ENCODE measurements around the gene ECE1.

Gene ECE1

DNA sequence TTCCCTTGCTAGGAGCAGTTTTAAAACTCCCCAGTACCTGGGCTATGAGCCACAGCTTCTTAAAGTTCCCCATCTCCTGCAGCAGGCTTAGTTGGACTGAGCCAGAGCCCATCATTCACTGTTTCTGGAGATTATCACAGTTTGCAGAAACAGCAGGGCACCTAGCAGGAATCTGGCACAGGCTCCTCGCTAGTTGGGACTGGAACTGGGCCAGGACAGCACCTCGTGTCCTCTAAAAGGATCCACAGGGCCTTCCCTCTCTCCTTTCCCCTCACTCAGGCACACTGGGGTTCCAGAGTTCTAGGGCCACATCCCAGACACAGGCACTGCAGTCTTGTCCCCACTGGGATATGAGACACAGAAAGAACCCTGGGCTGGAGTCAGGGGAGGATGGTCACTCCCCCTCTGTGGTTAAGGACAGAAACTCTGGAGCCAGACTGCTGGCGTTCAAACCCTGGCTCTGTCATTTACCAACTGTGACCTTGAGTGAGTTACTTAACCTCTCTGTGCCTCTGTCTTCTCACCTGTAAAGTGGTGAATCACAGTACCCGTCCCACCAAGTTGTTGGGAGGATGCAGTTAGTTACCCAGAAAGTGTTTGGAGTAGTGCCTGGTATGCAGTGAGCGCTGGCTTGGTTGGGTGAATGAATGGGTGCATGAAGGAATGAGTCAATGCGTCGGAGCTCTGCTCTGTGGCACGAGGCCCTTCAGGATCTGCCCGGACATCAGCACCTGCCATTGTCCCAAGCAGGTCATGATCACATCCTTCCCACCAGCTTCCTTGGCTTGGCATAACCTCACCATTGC lies 18.8 kb upstream of the ECE1 start:
- DNase-seq (ENCODE audit: low spot score) = peak; percentile 62

DNA sequence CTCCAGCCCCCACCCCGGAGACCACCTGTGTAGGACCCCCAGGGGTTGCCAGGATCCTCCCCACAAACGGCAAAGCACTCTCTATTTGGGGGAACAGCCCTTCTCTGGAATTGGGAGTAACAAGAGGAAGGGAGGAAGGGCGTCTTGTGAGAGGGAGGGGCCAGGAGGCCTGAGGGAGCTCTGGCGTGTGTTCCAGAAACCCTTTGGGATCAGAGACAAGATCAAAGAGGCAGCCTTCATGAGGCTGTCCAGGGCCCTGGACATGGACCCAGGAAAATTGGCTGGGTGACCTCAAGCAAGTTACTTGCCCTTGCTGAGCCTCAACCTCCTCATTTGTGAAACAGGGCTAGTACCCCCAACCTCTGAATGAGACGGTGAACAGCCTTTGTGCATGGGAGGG lies 18.1 kb upstream of the ECE1 start:
- DNase-seq (ENCODE audit: low spot score) = no peak

DNA sequence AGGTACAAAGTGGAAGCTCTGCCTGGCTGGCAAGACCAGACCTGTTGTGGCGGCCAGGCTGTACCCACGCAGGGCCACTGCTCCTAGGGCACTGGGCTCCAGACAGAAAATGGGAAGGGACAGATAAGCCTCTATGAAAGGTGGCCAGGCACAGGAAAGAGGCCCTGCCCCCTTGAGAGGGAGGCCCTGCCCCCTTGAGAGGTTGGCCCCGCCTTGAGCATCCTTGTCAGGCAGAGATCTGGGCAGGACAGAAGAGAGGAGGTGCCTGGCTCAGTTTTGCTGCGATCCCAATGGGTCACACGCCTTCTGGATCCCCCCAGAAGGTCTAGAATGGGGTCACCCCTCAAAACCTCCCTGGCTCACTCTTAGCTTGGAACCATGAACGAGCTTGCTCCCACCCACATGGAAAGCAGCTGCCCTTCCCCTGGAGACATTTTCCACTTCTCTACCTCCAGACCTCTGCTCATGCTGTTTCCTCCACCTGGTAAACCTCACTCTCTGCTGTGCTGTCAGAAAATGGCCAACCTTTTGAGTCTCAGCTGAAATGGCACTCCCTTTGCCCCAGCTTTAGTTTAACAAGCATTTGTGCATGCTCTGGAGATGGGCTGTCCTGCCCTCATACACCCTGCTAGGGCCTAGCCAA lies 17.5 kb upstream of the ECE1 start:
- DNase-seq (ENCODE audit: low spot score) = no peak

DNA sequence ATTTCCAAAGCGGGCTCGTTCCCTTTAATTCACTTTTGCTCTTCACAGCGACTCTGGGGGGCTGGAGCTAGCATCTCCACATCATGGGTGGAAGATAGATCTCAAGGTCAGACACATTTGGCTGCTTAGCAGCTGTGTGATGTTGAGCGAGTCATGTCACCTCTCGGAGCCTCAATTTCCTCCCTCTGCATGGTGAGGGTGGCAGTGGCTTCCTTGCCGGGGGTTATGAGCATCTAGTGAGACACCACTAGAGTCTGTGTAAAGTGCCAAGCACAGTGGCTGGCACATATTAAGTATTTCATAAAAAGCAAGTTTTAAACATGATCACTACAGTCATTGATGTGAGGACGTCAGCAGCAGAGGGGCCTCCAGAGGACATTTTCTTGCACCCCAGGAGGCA lies 16.9 kb upstream of the ECE1 start:
- no peak for DNase-seq (ENCODE audit: low spot score)

DNA sequence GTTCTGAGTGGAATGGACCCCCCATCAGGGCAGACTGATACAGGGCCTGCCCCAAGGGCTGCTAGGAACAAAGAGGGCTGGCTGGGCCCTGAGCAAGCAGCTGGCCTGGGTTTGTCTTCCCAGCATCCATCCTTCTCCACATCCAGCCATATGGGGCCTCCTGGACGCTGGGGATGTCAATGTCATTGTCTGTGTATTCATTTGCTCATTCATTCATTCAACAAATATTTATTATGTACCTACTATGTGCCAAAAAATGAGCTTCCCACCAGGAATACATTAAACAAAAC lies 15.6 kb upstream of the ECE1 start:
- DNase-seq (ENCODE audit: low spot score) = no peak

DNA sequence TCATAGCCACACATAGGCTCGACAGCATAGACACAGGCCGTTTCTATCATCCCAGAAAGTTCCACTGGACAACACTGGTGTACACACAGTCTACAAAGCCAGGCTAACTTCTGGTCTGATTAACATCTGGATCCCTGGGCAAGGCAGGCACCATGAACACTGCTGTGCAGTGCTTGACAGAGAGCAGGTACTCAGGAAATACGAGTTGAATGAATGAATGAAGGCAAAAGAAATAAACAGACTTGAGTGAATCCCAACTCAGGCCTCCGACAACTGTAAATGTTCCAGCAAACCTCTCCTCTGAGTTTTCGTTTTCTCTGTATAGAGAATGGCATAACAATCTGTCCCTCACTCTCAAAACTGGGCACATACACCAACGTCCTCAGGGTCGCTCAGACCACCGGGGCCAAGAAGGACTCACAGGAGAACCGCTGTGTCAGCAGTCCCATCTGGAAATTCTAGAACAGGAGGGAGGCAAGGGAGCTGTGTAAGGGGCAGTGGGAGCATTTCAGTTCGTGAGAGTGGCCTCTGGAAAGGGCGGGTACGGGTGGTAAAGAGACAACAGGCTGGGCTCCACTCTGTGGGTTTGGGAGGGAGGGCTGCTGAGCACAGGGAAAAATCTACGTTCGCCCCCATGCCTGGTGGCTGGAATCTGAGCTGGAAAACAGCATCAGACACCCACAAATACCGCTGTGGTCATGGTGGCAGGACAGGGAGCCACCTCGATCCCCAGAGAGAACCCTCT lies 15.1 kb upstream of the ECE1 start:
- no peak for DNase-seq (ENCODE audit: low spot score)

DNA sequence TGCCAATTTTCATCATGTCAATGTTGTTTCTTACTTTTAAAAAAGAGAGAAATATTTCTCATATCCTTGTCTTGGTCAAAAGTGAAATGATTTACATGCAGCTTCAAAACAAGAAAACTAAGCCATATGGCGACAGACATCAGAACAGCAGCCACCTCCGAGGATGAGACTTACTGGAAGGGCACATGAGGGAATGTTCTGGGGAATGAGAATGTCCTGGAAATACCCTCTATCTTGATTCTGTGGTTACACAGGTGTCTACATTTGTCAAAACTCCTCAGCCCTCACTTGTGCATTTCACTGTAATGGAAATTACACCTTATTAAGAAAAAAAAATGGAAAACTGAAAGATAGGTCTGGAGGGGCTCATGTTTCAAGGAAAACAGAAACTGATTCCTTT lies 14.2 kb upstream of the ECE1 start:
- no peak for DNase-seq (ENCODE audit: low spot score)

DNA sequence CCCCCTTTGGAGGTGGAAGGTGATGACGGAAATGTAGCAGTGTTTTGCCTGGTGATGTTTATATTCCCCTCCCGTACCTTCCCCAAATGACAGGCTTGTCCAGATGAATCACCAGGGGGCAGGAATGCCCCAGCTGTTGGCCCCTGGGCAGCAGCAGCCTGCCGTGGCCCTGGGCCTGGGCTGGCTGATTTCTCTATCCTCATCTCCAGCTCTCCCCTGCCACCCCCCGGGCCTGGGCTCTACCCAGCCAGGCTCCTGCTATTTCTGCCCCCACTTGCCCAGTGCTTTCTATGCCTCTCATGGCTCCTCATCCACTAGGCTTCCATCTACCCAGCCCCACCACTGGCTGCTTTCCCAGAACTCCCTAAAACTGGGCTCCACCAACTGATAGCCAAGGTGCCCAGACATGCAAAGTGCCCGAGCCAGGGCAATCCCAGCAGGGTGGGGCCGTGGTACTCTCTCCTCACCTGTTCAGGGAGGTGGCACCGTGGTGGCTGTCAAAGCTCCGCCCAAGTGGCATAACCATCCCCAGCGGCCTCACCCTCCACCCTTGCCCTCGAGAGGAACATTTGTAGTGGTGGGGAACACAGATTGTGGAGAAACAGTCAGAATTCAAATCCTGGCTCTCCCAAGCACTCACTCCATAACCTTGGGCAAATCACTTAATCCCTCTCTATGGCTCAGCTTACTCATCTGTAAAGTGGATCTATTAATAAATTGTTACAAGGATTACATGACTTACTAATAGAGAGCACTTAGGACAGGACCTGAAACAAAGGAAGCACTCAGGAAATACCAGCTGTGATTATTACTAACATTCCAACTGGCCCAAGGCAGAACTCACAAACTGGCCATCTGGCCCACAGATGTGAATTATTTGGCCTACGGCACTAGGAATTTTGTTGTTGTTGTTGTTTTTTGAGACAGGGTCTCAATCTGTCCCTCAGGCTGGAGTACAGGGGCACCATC lies 12.8 kb upstream of the ECE1 start:
- DNase-seq (ENCODE audit: low spot score) = no peak

DNA sequence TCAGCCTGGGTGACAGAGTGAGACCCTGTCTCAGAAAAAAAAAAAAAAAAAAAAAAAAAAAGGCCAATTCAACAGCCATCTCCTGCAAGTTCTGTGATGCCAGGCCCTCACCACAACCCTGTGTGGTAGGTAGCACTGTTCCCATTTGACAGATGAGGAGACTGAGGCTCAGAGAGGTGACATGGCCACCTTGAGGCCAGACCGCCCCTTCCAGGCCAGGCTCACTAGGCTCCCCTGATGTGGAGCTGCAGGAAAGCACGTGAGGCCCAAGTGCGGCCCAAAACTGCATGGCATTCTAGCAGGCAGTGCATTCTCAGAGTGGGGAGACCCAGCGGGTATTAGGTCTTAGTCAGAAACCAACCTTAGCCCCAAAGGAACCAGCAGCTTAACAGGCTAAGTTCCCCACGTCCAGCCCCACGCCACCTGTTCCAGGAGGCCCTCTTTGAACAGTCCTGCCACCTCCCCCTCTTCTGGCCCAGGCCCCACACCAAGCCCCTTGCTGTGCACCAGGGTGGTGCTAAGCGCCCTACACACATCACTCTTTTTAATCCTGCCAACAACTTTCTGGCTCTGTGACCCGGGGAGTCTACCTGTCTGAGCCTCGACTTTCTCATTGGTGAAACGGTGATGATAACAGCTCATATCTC lies 11.7 kb upstream of the ECE1 start:
- no peak for DNase-seq (ENCODE audit: low spot score)

DNA sequence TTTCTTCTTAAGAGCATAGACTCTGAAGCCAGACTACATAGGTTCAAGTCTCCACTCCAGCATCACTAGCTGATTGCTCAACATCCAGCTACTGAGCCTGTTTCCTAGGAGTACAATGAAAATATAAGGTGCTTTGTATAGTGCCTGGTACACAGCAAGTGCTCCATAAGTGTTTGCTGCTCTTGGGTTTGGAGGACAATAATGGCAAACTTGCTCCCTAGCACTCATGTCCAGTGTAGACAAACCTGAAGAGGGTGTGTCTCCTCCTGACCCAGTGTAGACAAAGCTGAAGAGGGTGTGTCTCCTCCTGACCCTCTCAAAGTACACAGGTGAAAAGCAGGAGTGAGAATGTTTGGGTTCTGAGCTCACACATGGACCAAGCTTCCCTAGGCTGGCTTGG lies 10.5 kb upstream of the ECE1 start:
- DNase-seq (ENCODE audit: low spot score) = no peak

DNA sequence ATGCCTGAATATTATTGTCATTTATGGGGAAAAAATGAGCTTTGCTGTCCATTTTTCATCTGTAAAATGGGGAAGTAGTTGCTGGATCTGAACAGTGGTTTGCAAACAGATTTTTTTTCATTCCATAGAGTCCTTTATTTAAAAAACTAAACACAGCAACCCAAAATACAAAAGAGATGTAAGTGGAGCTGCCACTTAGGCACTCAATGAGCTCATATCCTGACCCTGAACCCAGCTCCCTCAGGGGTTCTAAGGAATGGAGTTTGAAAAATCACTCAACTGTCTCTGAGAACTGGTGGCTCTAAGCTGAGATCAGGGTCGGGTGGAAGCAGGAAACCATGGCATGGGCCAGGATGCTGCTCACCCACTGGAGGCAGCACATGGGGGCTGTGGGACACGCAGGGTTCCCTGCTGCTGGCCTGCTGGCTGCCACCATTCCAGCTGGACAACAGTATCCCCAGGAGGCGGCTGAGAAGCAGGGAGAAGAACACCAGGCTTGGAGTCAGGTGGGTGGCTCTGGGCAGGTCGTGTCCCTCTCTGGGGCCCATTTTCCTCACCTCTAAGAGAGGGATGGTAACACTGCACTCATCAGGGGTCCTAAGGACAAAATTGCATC lies 9.6 kb upstream of the ECE1 start:
- DNase-seq (ENCODE audit: low spot score) = no peak

DNA sequence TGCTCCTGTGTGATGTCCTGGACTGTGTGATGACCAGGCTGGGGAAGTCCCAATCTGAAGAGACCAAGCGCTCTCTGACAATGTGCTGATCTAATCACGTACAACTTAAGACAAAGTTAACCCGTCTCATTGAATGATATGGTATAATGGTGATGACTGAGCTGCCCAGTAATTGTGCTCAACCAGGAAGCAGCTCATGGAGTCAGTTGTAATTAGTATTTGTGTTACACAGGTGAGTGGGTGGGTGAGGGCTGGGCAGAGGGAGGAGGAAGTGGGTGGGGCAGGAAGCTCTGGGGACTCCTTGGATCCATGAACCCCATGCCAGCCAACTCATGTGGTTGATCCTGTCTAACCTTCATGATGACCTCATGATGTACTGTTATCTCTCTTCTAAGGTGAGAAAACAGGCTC lies 8.7 kb upstream of the ECE1 start:
- DNase-seq (ENCODE audit: low spot score) = no peak

DNA sequence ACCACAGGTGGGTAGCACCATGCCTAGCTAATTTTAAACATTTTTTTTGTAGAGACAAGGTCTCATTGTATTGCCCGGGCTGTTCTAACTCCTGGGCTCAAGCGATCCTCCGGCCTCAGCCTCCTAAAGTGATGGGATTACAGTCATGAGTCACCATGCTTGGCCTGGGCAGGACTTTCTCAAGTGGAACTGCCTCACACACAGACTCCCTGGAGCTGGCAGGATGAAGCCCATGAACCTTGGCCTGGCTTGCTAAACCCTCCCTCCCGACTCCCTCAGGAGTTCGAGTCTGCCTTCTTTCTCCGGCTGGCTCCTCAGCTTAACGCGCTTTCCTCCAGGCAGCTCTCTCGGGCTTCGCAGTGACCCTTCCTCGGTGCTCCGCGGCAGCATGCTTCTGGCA lies 7.7 kb upstream of the ECE1 start:
- no peak for DNase-seq (ENCODE audit: low spot score)

DNA sequence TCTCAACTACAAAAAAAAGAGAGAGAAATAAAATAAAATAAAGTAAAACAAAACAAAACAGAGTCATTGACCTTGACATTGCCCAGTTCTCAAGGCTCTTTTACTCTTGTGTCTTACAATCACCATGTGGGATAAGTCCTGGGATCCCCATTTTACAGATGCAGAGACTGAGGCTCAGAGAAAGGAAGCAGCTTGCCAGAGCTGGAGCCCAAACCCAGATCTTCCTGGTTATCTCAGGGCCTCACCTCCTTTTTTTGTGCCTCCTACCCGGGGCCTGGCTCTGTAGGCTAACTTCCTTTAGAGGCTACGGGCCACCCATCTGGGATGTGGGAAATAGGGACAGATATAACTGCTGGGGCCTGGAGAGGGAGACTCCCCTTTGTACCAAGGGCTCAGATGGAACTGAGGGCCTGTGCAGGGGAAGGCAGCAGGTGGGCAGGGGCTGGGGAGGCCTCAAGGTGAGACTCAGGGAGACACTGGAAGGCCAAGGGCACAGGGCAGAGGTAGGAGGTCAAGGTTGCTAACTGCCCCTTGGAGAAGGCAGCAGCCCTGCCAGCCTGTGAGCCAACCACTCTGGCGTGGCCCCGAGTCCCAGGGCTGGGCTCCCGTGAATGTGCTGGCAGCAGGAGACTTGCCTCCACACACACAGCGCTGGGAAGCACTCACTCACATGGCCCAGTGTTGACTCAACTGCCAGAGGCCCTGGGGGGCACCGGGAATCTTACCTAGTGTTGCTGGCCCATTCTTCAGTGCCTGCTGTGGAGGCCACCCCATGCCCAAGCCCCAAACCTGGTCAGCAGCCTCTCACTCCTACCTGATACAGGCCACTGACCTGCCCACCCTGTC lies 6.5 kb upstream of the ECE1 start:
- DNase-seq (ENCODE audit: low spot score) = no peak

DNA sequence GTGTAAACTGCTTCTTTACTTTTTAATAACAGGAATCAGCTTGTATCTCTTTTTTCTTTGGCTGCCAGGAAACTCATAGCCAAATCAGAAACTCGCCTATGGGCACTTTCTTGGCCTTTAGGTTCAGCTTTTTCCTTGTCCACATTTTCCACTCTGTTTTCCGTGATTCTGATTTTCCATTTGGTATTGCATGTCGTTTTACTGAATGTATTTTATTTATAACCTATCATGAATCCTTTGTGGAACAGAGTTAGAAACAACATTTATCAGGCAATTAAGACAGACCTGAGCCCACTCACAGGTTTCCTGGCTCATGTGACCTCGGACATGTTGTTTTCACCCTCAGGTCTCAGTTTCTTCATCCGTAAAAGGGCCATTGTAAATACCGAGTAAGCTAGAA lies 5.3 kb upstream of the ECE1 start:
- no peak for DNase-seq (ENCODE audit: low spot score)

DNA sequence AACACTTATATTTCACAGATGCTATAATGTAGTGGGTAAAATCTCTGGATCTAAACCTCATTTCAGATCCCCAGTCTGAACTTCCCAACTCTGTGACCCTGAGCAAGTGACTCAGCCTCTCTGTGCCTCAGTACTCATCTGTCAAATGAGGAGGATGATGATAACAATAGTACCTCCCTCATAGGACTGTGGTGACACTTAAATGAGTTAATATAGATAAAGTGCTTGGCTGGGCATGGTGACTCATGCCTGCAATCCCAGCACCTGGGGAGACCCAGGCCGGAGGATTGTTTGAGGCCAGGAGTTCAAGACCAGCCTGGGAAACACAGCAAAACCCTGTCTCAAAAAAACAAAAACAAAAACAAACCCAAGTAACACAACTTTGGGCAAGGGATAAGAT lies 4.7 kb upstream of the ECE1 start:
- DNase-seq (ENCODE audit: low spot score) = no peak

DNA sequence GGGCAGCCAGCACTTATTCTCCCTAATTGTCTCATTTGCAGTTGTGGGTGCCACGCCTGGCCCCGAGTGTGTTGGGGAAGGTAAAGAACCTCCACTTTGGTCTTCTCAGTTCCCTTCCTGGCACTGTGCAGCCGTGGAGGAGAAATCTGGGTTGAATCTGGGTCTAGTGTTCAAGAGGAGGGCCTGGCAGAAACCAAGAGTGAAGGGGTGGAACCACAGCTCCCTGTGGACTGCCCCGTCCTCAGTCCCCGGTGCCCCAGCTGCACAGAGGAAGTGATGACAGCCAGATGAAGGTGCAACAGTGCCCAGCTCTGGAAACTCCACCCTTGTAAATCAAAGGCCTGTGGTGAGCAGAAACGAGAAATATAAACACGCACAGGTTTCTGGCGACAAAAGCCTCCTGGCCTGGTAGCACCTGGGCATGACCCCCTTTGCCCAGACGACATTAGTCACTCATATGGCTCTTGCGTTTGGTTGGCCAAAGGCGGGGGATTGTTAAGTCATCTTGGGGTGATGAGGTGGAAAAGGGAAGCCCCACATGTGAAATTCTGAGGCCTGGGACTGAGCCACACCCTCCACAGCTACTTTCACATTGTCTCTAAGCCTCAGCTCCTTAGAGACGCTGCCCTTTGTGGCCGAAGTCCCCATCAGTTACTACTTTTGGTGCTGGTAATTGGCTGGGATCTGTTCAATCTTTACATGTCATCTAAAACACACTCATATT lies 4.2 kb upstream of the ECE1 start:
- DNase-seq (ENCODE audit: low spot score) = no peak

DNA sequence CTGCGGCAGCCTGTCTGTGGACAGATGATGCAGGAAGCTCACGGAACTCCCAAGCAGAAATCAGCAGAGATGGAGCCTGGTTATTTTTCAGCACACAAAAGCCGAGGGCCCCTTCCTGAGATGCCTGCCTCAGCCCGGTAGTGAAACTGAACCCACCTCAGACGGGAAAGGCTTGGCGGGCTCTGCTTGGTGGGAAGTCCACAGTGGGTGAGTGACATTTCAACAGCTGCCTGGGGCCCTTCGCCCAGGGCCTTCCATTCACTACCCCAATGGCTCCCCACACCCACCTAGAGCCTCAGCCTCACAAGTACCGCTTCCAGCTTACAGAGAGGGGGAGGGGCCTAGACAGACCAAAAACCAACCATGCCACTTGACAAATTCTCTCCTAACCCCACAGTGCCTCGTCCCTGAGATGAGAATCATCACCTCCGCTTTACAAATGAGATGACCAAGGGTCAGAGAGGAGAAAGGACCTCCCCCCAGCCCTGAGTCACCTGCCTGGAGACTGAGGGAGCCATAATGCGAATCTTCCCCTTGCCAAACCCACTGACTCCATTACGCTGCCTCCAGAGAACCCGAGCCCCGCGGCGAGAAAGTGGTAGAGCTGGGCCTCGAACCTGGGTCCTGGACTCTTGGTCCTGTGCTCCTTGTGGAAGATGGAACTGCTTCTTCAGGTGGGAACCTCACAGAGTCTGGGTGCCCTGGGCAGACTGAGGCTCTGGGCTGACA lies 3.4 kb upstream of the ECE1 start:
- no peak for DNase-seq (ENCODE audit: low spot score)

DNA sequence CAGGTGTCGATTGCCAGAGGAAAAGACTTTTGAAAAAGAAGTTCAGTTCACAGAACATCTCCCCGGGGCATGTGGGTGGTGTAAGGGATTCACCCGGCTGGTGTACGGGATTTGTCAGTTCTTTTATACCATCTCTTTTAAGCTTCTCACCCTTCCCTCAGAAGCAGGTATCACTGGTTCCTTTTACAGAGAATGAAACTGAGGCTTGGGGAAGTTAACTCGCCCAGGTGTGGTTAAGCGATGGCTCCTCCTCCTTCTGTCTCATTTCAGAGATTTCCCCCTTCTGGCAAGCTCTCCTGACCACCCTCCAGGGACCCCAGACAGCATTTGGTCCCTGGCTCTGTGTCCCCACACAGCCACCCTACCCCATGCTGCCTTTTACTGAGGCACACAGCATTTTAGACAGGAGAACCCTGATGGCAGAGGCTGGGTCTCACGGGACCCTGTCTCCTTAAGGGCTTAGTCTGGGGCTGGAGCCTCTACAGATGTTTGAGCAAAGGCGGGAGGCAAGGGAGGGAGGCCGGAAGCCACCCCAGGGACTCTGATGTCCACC lies 2.8 kb upstream of the ECE1 start:
- no peak for DNase-seq (ENCODE audit: low spot score)

All from cerebellar cortex (tissue), 1 donor.